SK-N-MC (cell line): ENCODE results near the gene ADA.

ENCODE experiments used
- EZH2 ChIP-seq: fragments of 200-600 bp; sonication (generic); IDR thresholded peaks from one replicate; pipeline ENCODE4 v1.6.1; 2017; ENCODE audit warnings: antibody characterized with exemption
- FOXP2 ChIP-seq: optimal IDR thresholded peaks from 2 replicates; pipeline ENCODE3; 2011; ENCODE audit warnings: mild to moderate bottlenecking, moderate library complexity; ENCODE audit not compliant: insufficient read depth; ENCODE audit errors: extremely low read length, control extremely low read depth
- POLR2AphosphoS5 ChIP-seq: IDR thresholded peaks from 2 replicates; pipeline ENCODE4 v1.6.1; 2012; ENCODE audit warnings: mild to moderate bottlenecking, low read depth, low read length, borderline replicate concordance

GRCh38 chr20:44598423-44599305 lies 52.8 kb downstream of the ADA start:
- TF ChIP-seq EZH2 = no peak
- TF ChIP-seq POLR2AphosphoS5 = no peak
- TF ChIP-seq FOXP2 = no peak
